CD4-positive, alpha-beta T cell treated with Interleukin-2 at 100 ng/mL for 4 hours (primary cell): ENCODE results near the gene HRH2.
"Not testable (repeated sequence)": the region's sequence is repeated elsewhere in the genome, so short reads cannot be mapped to it uniquely, and the experiment has no call there.

Source experiments
- DNase-seq: peaks from one replicate; pipeline ENCODE4 v3.0.0-alpha.2; 2020; ENCODE audit warnings: low spot score

Gene HRH2

GRCh38 chr5:175657593-175658271, at the start of gene HRH2:
TSS of gene HRH2 (plus strand) at chr5:175658071. CDS start at chr5:175683234, 25,163 bp downstream.
- peak; percentile 16 for DNase-seq

GRCh38 chr5:175609526-175609925, 48.3 kb upstream of the HRH2 start:
- DNase-seq: no peak

- DNase-seq: no peak
Measured at GRCh38 chr5:175610381-175610780, 47.5 kb upstream of the HRH2 start.

- no peak for DNase-seq
Measured at GRCh38 chr5:175610898-175611297, 47.0 kb upstream of the HRH2 start.

GRCh38 chr5:175614223-175614815, 43.6 kb upstream of the HRH2 start:
- DNase-seq: no peak

- no peak for DNase-seq
Measured at GRCh38 chr5:175614861-175615260, 43.0 kb upstream of the HRH2 start.

GRCh38 chr5:175616083-175616482, 41.8 kb upstream of the HRH2 start:
- DNase-seq: no peak

GRCh38 chr5:175616527-175616926, 41.3 kb upstream of the HRH2 start:
- not testable (repeated sequence) for DNase-seq

GRCh38 chr5:175617447-175617846, 40.4 kb upstream of the HRH2 start:
- DNase-seq: no peak

- DNase-seq: no peak
Measured at GRCh38 chr5:175620527-175620926, 37.3 kb upstream of the HRH2 start.

- DNase-seq: no peak
Measured at GRCh38 chr5:175621971-175622370, 35.9 kb upstream of the HRH2 start.

- no peak for DNase-seq
Measured at GRCh38 chr5:175623088-175623487, 34.8 kb upstream of the HRH2 start.

GRCh38 chr5:175624316-175624715, 33.6 kb upstream of the HRH2 start:
- DNase-seq: no peak

GRCh38 chr5:175627005-175627404, 30.9 kb upstream of the HRH2 start:
- no peak for DNase-seq

- no peak for DNase-seq
Measured at GRCh38 chr5:175627739-175628138, 30.1 kb upstream of the HRH2 start.

GRCh38 chr5:175628668-175629067, 29.2 kb upstream of the HRH2 start:
- DNase-seq: no peak

- DNase-seq: no peak
Measured at GRCh38 chr5:175629261-175629660, 28.6 kb upstream of the HRH2 start.

GRCh38 chr5:175629793-175630192, 28.1 kb upstream of the HRH2 start:
- no peak for DNase-seq

GRCh38 chr5:175635854-175636584, 21.9 kb upstream of the HRH2 start:
- no peak for DNase-seq

GRCh38 chr5:175638305-175638704, 19.6 kb upstream of the HRH2 start:
- no peak for DNase-seq

- DNase-seq: no peak
Measured at GRCh38 chr5:175640106-175640775, 17.6 kb upstream of the HRH2 start.

- DNase-seq: no peak
Measured at GRCh38 chr5:175642998-175643397, 14.9 kb upstream of the HRH2 start.

GRCh38 chr5:175646251-175646650, 11.6 kb upstream of the HRH2 start:
- no peak for DNase-seq
